WTC11 (cell line): ENCODE measurements around the gene HACE1. TPM values are rescaled to one million over a fixed set of nuclear protein-coding genes. Genes with fewer than 3 reads are reported as not detected.

Experiments
- ATAC-seq: fragments of 200-7000 bp; cut with Tn5 transposase; 2 replicates; pipeline ENCODE4 v1.10.0; 2021; ENCODE audit warnings: mild to moderate bottlenecking, moderate library complexity
- CTCF ChIA-PET: fragments of 300-600 bp; sonication (Branson Sonifier 250); formaldehyde crosslinking; loops from one replicate; lab custom pipeline; 2021; ENCODE audit warnings: antibody characterized with exemption; lab: Charles Lee
- POLR2A ChIA-PET: fragments of 350-600 bp; sonication (Branson Sonifier 250); formaldehyde crosslinking; loops from one replicate; lab custom pipeline; 2021; ENCODE audit warnings: antibody characterized with exemption; lab: Charles Lee
- DNase-seq: peaks from one replicate; pipeline ENCODE4 v3.0.0; 2021; ENCODE audit warnings: low spot score
- H3K27ac Mint-ChIP-seq: 2 replicates; pipeline ENCODE4 v1.8.0; 2021; ENCODE audit warnings: mixed read lengths
- H3K27me3 Mint-ChIP-seq: 2 replicates; pipeline ENCODE4 v1.8.0; 2021; ENCODE audit warnings: low read depth, mild to moderate bottlenecking, moderate library complexity, mixed read lengths
- H3K36me3 Mint-ChIP-seq: 2 replicates; pipeline ENCODE4 v1.8.0; 2021; ENCODE audit warnings: mixed read lengths
- H3K4me1 Mint-ChIP-seq: 2 replicates; pipeline ENCODE4 v1.8.0; 2022; ENCODE audit warnings: mixed read lengths
- H3K4me3 Mint-ChIP-seq: 2 replicates; pipeline ENCODE4 v1.8.0; 2021; ENCODE audit warnings: mild to moderate bottlenecking, moderate library complexity, mixed read lengths
- H3K9me3 Mint-ChIP-seq: 2 replicates; pipeline ENCODE4 v1.8.0; 2021; ENCODE audit warnings: mixed read lengths
- AR ChIP-seq: fragments of 250-450 bp; sonication (Bioruptor Pico); IDR thresholded peaks from 2 replicates; pipeline ENCODE4 v1.9.0; 2021; ENCODE audit warnings: mild to moderate bottlenecking
- ATF1 ChIP-seq: sonication (generic); formaldehyde crosslinking; IDR thresholded peaks from 2 replicates; pipeline ENCODE4 v1.8.1; 2023; ENCODE audit warnings: mild to moderate bottlenecking, moderate library complexity, missing genetic modification reagents
- ATF2 ChIP-seq: sonication (generic); formaldehyde crosslinking; IDR thresholded peaks from 2 replicates; pipeline ENCODE4 v1.8.1; 2022; ENCODE audit warnings: low read depth, missing genetic modification reagents, borderline replicate concordance
- CBFB ChIP-seq: sonication (generic); formaldehyde crosslinking; IDR thresholded peaks from 2 replicates; pipeline ENCODE4 v1.8.1; 2022; ENCODE audit warnings: mild to moderate bottlenecking, low read depth, missing genetic modification reagents
- FOXJ3 ChIP-seq: sonication (generic); formaldehyde crosslinking; IDR thresholded peaks from 2 replicates; pipeline ENCODE4 v1.9.0; 2021; ENCODE audit warnings: missing genetic modification reagents, mild to moderate bottlenecking, borderline replicate concordance
- GABPB1 ChIP-seq: sonication (generic); formaldehyde crosslinking; IDR thresholded peaks from 2 replicates; pipeline ENCODE4 v1.8.1; 2023; ENCODE audit warnings: mild to moderate bottlenecking, missing genetic modification reagents
- MLX ChIP-seq: sonication (generic); formaldehyde crosslinking; IDR thresholded peaks from 2 replicates; pipeline ENCODE4 v1.8.1; 2023; ENCODE audit warnings: mild to moderate bottlenecking, missing genetic modification reagents, moderate library complexity
- MXD4 ChIP-seq: fragments of 250-450 bp; sonication (Bioruptor Pico); IDR thresholded peaks from 2 replicates; pipeline ENCODE4 v1.8.0; 2021; ENCODE audit warnings: mild to moderate bottlenecking, moderate library complexity, borderline replicate concordance
- PREB ChIP-seq: sonication (generic); formaldehyde crosslinking; IDR thresholded peaks from 2 replicates; pipeline ENCODE4 v1.8.1; 2022; ENCODE audit warnings: mild to moderate bottlenecking, missing genetic modification reagents, moderate library complexity, borderline replicate concordance
- TCF7 ChIP-seq: sonication (generic); formaldehyde crosslinking; IDR thresholded peaks from 2 replicates; pipeline ENCODE4 v1.8.0; 2022; ENCODE audit warnings: mild to moderate bottlenecking, low read depth, missing genetic modification reagents, moderate library complexity
- ZBTB21 ChIP-seq: sonication (generic); formaldehyde crosslinking; IDR thresholded peaks from 2 replicates; pipeline ENCODE4 v1.8.1; 2023; ENCODE audit warnings: mild to moderate bottlenecking, missing genetic modification reagents, borderline replicate concordance
- ZNF219 ChIP-seq: sonication (generic); formaldehyde crosslinking; IDR thresholded peaks from 2 replicates; pipeline ENCODE4 v1.8.0; 2023; ENCODE audit warnings: missing genetic modification reagents, mild to moderate bottlenecking, borderline replicate concordance
- ZNF416 ChIP-seq: fragments of 250-450 bp; sonication (Bioruptor Pico); IDR thresholded peaks from 2 replicates; pipeline ENCODE4 v1.9.0; 2021; ENCODE audit warnings: mild to moderate bottlenecking, inconsistent platforms
- ZNF425 ChIP-seq: fragments of 250-450 bp; sonication (Bioruptor Pico); conservative IDR thresholded peaks from 2 replicates; pipeline ENCODE4 v1.9.0; 2021; ENCODE audit warnings: mild to moderate bottlenecking
- ZSCAN18 ChIP-seq: fragments of 250-450 bp; sonication (Bioruptor Pico); IDR thresholded peaks from 2 replicates; pipeline ENCODE4 v2.1.2; 2022; ENCODE audit warnings: mild to moderate bottlenecking, moderate library complexity
- total RNA-seq: library from RNA; stranded (reverse); gene quantifications from 3 replicates; pipeline ENCODE4 v1.2.3, GENCODE V29; 2021

Gene HACE1
- total RNA-seq, 1 experiment from 2014 or later: 18.1 TPM

- TF ChIP-seq ZNF425 (CRISPR knock-in tag) (no peak), PREB (no peak), ZNF219 (CRISPR knock-in tag) (no peak)
- TF ChIP-seq, all 79 proteins: peak for 0
Measured at GRCh38 chr6:104686550-104687175, 173.1 kb downstream of the HACE1 start (continued).

- CTCF ChIA-PET: no interaction called here
- POLR2A ChIA-PET: no interaction called here
- peaks cover 17% of the 10 kb centered on the region for H3K4me1 Mint-ChIP-seq
- DNase-seq (no peak), ATAC-seq (no peak)
- no peaks in the 10 kb centered on the region for H3K36me3 Mint-ChIP-seq
- no peaks in the 10 kb centered on the region for H3K27me3 Mint-ChIP-seq
- TF ChIP-seq ATF2 (no peak), ZNF425 (CRISPR knock-in tag) (no peak), ZSCAN18 (no peak)
- no peak overlapping the region for H3K4me3 Mint-ChIP-seq
- H3K9me3 Mint-ChIP-seq: no peaks in the 10 kb centered on the region
- H3K27ac Mint-ChIP-seq: no peak overlapping the region
Measured at GRCh38 chr6:104685871-104686549, 173.7 kb downstream of the HACE1 start.

- no peaks in the 10 kb centered on the region for H3K27me3 Mint-ChIP-seq
- no peak overlapping the region for H3K4me3 Mint-ChIP-seq
- H3K9me3 Mint-ChIP-seq: no peaks in the 10 kb centered on the region
- H3K36me3 Mint-ChIP-seq: no peaks in the 10 kb centered on the region
- ChIA-PET CTCF (no interaction called here), POLR2A (no interaction called here)
- DNase-seq (no peak), ATAC-seq (no peak)
- no peak overlapping the region for H3K27ac Mint-ChIP-seq
- no peak for TF ChIP-seq CBFB
- TF ChIP-seq FOXJ3 (CRISPR knock-in tag): no peak
- TF ChIP-seq ZBTB21 (CRISPR knock-in tag): no peak
- no peak for TF ChIP-seq TCF7
- TF ChIP-seq MXD4 (CRISPR knock-in tag): no peak
- TF ChIP-seq AR (CRISPR knock-in tag): no peak
- TF ChIP-seq ZNF416: no peak
- no peak for TF ChIP-seq GABPB1 (CRISPR knock-in tag)
- TF ChIP-seq ATF2: no peak
- no peak for TF ChIP-seq MLX (CRISPR knock-in tag)
- TF ChIP-seq ATF1 (CRISPR knock-in tag): no peak
- H3K4me1 Mint-ChIP-seq: peaks cover 14% of the 10 kb centered on the region
Measured at GRCh38 chr6:104684911-104685415, 174.8 kb downstream of the HACE1 start.
